Ammon's horn (tissue), 1 donor: Measurements from ENCODE around the gene INF2.

Experiments
- DNase-seq: peaks from one replicate; pipeline ENCODE4 v3.0.0-alpha.2; 2016; ENCODE audit warnings: low spot score

The INF2 gene

GRCh38 chr14:104751539-104752422 is 62.4 kb downstream of the INF2 start:
- no peak for DNase-seq

GRCh38 chr14:104752423-104752734 is 63.0 kb downstream of the INF2 start:
- DNase-seq, result no peak

GRCh38 chr14:104752735-104753527 is 63.5 kb downstream of the INF2 start, which contains the start of gene SIVA1:
Gene SIVA1, plus strand, starts transcription at chr14:104753147. Its CDS starts 55 bp downstream, at chr14:104753202.
- DNase-seq, result peak; percentile 100

- no peak for DNase-seq
Measured at GRCh38 chr14:104753528-104754212, 64.3 kb downstream of the INF2 start.

GRCh38 chr14:104754213-104754851 is 64.9 kb downstream of the INF2 start:
- DNase-seq, result no peak

- no peak for DNase-seq
Measured at GRCh38 chr14:104755621-104756020, 66.2 kb downstream of the INF2 start.

- no peak for DNase-seq
Measured at GRCh38 chr14:104756477-104757237, 67.2 kb downstream of the INF2 start.

GRCh38 chr14:104757238-104757585 is 67.8 kb downstream of the INF2 start:
- no peak for DNase-seq

- DNase-seq, result no peak
Measured at GRCh38 chr14:104757681-104758392, 68.4 kb downstream of the INF2 start.

GRCh38 chr14:104758981-104759969 is 69.9 kb downstream of the INF2 start:
- no peak for DNase-seq

GRCh38 chr14:104765517-104765916 is 76.1 kb downstream of the INF2 start:
- DNase-seq, result no peak

GRCh38 chr14:104766256-104766862 is 76.9 kb downstream of the INF2 start:
- no peak for DNase-seq

- no peak for DNase-seq
Measured at GRCh38 chr14:104766863-104767633, 77.6 kb downstream of the INF2 start.

- DNase-seq, result no peak
Measured at GRCh38 chr14:104767634-104767918, 78.2 kb downstream of the INF2 start.

- peak; percentile 92 for DNase-seq
Measured at GRCh38 chr14:104768437-104769323, 79.3 kb downstream of the INF2 start.

GRCh38 chr14:104769324-104770071 is 80.1 kb downstream of the INF2 start:
- no peak for DNase-seq
